ENCODE measurements around the gene ARID1B. TPM values are rescaled to one million over a fixed set of nuclear protein-coding genes. Genes with fewer than 3 reads are reported as not detected.

ARID1B gene
- total RNA-seq, 1 experiment from 2014 or later: 24.2 TPM

GRCh38 chr6:157193443-157193996, 416.3 kb downstream of the ARID1B start:
- no peaks in the 10 kb centered on the region for H3K9me3 ChIP-seq (ENCODE audit: low read length)
- intact Hi-C loops (cut with micrococcal nuclease): no loop called here
- H3F3A ChIP-seq (ENCODE audit: low read length, unreplicated experiment): no peaks in the 10 kb centered on the region
- H3K27ac ChIP-seq (ENCODE audit: low read length): no peak overlapping the region
- peaks cover 10% of the 10 kb centered on the region; the same call in 1 of the 2 replicates for H3K36me3 ChIP-seq (ENCODE audit: low read depth, low read length)
- H3K79me2 ChIP-seq (ENCODE audit: low read length): no peaks in the 10 kb centered on the region
- no peaks in the 10 kb centered on the region for H3K27me3 ChIP-seq (ENCODE audit: low read length)
- H3K4me2 ChIP-seq (ENCODE audit: low read length): no peak overlapping the region
- TF ChIP-seq EZH2phosphoT487 (IDR thresholded peaks at IDR 0.05; ENCODE audit: borderline replicate concordance, low read length) (no peak), EZH2 (IDR thresholded peaks at IDR 0.05; ENCODE audit: low read length, unreplicated experiment) (no peak), CTCF (conservative IDR thresholded peaks at IDR 0.05; ENCODE audit: low read depth, low read length) (no peak)
- H2AFZ ChIP-seq (ENCODE audit: low read length): no peak overlapping the region
- H3K9ac ChIP-seq (ENCODE audit: low read length): no peak overlapping the region
- CTCF ChIA-PET: no interaction called here
- no peaks in the 10 kb centered on the region for H3K9me2 ChIP-seq (replicated peaks; ENCODE audit: low read length)
- BruUV-seq (replicated peaks): no TSS peak
- ATAC-seq (no peak), DNase-seq (no peak)
- POLR2A ChIA-PET (ENCODE audit: unreplicated experiment): no interaction called here
- H4K20me1 ChIP-seq (ENCODE audit: low read length): no peaks in the 10 kb centered on the region
- peaks cover 14% of the 10 kb centered on the region; the same call in 1 of the 2 replicates for H3K4me1 ChIP-seq (ENCODE audit: insufficient read depth, low read length)
- H3K4me3 ChIP-seq (ENCODE audit: low read length): no peak overlapping the region

- Histone ChIP-seq H3K27me3 (ENCODE audit: low read length) (no peaks in the 10 kb centered on the region), H3K9me3 (ENCODE audit: low read length) (no peaks in the 10 kb centered on the region), H2AFZ (ENCODE audit: low read length) (no peak overlapping the region), H3K4me2 (ENCODE audit: low read length) (0 out of 2 replicates have a peak overlapping the region, but pooled peaks have one; percentile 12), H3K9ac (ENCODE audit: low read length) (no peak overlapping the region), H3K79me2 (ENCODE audit: low read length) (no peaks in the 10 kb centered on the region), H3K27ac (ENCODE audit: low read length) (no peak overlapping the region), H4K20me1 (ENCODE audit: low read length) (no peaks in the 10 kb centered on the region), H3K36me3 (ENCODE audit: low read depth, low read length) (peaks cover 10% of the 10 kb centered on the region; the same call in 1 of the 2 replicates), H3K9me2 (replicated peaks; ENCODE audit: low read length) (no peaks in the 10 kb centered on the region), H3F3A (ENCODE audit: low read length, unreplicated experiment) (no peaks in the 10 kb centered on the region), H3K4me1 (ENCODE audit: insufficient read depth, low read length) (peaks cover 14% of the 10 kb centered on the region; the same call in 1 of the 2 replicates), H3K4me3 (ENCODE audit: low read length) (no peak overlapping the region)
- intact Hi-C loops (cut with micrococcal nuclease): no loop called here
- DNase-seq (peak; percentile 6), ATAC-seq (no peak)
- no TSS peak for BruUV-seq (replicated peaks)
- ChIA-PET CTCF (no interaction called here), POLR2A (ENCODE audit: unreplicated experiment) (no interaction called here)
- TF ChIP-seq EZH2phosphoT487 (IDR thresholded peaks at IDR 0.05; ENCODE audit: borderline replicate concordance, low read length) (no peak), CTCF (conservative IDR thresholded peaks at IDR 0.05; ENCODE audit: low read depth, low read length) (no peak), EZH2 (IDR thresholded peaks at IDR 0.05; ENCODE audit: low read length, unreplicated experiment) (no peak)
Observed at GRCh38 chr6:157194110-157194509, 416.9 kb downstream of the ARID1B start.

GRCh38 chr6:157194643-157195042, 417.5 kb downstream of the ARID1B start:
- no peaks in the 10 kb centered on the region for H3K79me2 ChIP-seq (ENCODE audit: low read length)
- H3K9me3 ChIP-seq (ENCODE audit: low read length): no peaks in the 10 kb centered on the region
- intact Hi-C loops (cut with micrococcal nuclease): no loop called here
- no peak overlapping the region for H2AFZ ChIP-seq (ENCODE audit: low read length)
- no peaks in the 10 kb centered on the region for H3K27me3 ChIP-seq (ENCODE audit: low read length)
- no TSS peak for BruUV-seq (replicated peaks)
- POLR2A ChIA-PET (ENCODE audit: unreplicated experiment): no interaction called here
- H3F3A ChIP-seq (ENCODE audit: low read length, unreplicated experiment): no peaks in the 10 kb centered on the region
- peak; percentile 19 for DNase-seq
- H4K20me1 ChIP-seq (ENCODE audit: low read length): no peaks in the 10 kb centered on the region
- peaks cover 14% of the 10 kb centered on the region; the same call in 1 of the 2 replicates for H3K4me1 ChIP-seq (ENCODE audit: insufficient read depth, low read length)
- no peaks in the 10 kb centered on the region for H3K9me2 ChIP-seq (replicated peaks; ENCODE audit: low read length)
- no peak overlapping the region for H3K4me3 ChIP-seq (ENCODE audit: low read length)
- peaks cover 6% of the 10 kb centered on the region; the same call in 1 of the 2 replicates for H3K36me3 ChIP-seq (ENCODE audit: low read depth, low read length)
- no peak overlapping the region for H3K27ac ChIP-seq (ENCODE audit: low read length)
- peak; percentile 46; the same call in 1 of the 2 replicates for ATAC-seq
- 0 out of 2 replicates have a peak overlapping the region, but pooled peaks have one; percentile 12 for H3K4me2 ChIP-seq (ENCODE audit: low read length)
- no peak overlapping the region for H3K9ac ChIP-seq (ENCODE audit: low read length)
- TF ChIP-seq EZH2 (IDR thresholded peaks at IDR 0.05; ENCODE audit: low read length, unreplicated experiment): no peak
- no peak for TF ChIP-seq EZH2phosphoT487 (IDR thresholded peaks at IDR 0.05; ENCODE audit: borderline replicate concordance, low read length)
- no peak for TF ChIP-seq CTCF (conservative IDR thresholded peaks at IDR 0.05; ENCODE audit: low read depth, low read length)
- CTCF ChIA-PET: no interaction called here
